ENCODE results near the gene SMC3.

SMC3 gene

DNA sequence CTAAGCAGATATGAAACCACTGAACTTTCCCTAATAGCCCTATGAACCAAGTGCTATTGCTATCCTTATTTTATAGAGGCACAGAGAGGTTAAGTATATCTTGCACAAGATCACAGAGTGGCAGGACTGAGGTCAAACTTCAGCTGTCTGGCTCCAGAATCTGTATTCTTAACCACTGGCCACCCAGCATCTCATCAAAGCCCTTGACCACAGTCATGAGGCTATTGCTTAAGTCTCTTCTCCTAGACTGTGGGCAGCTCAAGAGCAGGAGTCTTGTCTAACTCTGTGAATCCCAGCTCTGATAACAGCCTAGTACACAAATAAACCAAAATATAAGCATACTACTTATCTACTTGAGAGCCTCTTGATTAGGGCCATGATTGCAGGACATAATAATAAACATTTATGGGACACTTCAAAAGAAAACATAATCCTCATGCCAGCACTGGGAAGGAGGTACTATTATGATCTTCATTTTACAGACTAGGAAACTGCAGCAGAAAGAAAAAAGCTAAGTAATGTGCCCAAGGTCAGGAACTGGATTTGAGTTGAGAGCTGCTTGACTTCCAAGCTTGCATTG, 22.4 kb upstream of the SMC3 start:
- peak; percentile 56 for DNase-seq (ENCODE audit: low spot score)

DNA sequence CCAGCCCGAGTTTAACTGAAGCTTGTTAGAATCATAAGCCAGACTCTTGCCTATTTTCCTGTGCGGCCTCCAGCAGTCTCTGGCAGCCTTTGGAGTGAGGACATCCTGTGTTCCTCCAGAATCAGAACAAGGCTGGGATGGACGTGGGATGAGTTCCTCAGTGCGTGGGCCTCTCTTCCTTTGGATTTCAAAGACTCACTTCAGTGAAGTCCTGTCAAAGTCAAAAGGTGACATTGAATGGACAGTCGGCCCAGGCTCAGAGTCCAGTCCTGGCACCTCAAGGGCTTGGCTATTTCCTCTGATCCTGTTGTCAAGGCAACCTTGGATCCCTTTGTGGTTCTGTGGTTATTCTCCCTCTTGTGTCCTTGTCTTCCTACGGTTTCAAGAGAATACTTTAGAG, 21.4 kb upstream of the SMC3 start:
- DNase-seq (ENCODE audit: low spot score) = no peak

DNA sequence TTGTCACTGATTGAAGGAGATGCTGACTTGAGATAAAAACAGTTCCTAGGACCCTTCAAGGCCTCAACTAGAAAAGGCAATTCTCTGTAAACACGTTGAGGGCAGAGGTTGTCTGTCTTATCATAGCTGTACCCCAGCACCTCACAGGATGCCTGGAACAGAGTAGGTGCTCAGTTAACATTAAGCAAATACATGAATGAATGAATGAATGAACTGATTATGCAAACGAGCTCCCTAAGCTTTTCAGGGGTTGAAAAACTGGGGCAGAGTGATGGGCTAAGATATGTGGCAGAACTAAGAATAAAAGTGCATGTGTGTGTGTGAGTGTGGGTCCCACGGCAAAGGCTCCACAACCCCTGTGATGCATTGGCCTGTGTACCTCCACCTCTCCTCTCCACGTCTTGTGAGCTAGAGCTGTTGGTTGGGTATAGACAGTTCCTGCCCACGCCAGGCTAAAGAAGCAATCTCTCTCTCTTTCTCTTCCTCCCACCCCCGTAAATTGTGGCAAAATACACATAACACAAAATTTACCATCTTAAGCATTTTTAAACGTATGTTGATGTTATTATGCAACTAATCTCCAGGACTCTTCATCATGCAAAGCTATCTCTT, 20.9 kb upstream of the SMC3 start:
- no peak for DNase-seq (ENCODE audit: low spot score)

DNA sequence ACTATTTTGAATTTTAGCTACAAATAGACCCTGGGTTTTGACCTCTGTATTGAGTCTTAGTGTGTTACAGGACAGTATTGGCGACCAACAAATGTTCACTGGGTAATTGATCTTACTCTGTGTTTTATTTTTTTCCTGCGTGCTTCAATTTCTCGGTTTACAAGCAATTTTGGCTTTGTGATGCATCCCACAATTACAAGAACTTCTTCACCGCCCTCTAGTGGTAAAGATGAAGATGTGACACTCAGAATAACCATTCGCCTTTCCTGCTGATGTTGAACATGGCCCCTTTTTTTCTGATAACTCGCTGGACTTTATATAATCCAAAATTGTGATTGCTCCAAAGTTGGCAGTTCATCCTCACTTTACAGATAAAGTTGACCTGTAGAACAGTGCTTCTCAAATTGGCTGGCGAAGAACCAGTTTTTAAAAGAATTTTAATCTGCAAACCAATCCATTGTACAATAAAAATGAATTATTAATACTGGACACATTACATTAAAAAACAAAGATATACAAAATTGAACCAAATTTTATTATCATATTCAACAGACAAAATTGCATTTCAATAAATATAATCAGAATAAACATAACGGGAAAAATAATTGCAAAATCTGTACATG, 20.2 kb upstream of the SMC3 start:
- peak; percentile 81 for DNase-seq (ENCODE audit: low spot score)

DNA sequence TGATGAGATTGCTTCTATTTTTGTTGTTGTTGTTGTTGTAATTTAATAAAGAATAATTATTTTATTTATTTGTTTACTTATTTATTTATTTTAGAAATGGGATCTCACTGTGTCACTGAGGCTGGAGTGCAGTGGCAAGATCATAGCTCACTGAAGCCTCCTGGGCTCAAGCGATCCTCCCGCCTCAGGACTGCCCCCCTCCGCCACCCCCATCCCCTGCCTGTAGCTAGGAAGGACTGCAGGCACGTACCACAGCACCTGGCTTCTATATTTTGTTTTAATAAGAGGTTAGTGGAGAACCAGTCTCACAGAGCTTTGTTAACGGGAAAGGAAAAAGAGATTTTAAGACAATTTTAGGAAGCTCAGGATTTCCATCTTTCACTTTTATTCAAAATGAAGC, 19.5 kb upstream of the SMC3 start:
- DNase-seq (ENCODE audit: low spot score) = no peak

DNA sequence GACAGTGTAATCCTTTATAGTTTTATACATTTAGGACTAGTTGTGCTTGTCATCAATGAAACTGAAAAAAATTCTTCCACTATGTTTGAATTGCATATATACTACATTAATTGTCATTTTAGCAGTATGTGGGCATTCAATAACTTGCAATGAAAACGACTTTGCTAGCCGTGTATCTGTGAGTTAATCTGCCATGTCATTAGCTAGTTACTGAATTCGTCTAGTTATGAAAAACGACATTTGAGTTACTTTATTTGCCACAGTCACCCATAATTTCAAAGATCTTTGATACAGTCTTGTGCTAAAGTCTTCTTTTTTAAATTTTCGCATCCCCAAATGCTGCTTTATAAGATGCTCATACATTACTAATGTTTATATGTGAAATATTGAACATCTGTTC, 18.3 kb upstream of the SMC3 start:
- no peak for DNase-seq (ENCODE audit: low spot score)

DNA sequence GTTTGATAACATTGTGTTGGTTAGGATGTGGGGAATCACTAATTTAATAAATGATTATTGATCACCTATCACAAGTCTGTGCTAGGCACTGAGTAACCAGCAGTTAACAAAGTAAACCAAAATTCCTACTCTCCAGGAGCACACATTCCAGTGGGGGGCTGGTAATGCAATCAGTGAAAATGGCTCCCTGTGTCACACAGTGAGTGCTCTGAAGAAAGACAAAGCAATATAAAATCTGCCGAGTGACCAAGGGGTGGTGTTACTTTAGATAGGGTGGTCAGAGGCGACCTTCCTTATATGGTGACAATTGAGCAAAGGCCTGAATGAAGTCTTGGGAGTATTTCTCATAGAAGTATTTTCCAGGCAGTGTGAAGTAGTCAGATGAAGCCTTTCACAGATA, 13.6 kb upstream of the SMC3 start:
- DNase-seq (ENCODE audit: low spot score) = no peak

DNA sequence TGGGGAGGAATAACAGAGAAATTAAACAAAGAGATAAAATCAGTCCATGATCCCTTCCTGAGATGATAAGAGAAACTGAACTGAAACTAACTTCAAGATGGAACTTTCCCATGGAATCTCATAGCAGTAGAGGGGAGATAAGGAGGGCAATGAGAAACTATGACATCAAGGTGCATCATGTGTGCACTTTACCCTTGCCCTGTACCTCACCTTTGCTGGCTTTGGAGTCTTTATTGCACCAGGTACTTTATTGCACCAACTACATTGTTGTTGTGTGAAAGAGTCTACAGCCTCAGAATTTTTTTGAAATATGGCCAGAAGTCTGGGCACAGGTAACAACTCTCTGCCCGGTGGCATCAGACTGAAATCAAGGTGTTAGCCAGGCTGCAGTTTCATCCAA, 11.2 kb upstream of the SMC3 start:
- no peak for DNase-seq (ENCODE audit: low spot score)

DNA sequence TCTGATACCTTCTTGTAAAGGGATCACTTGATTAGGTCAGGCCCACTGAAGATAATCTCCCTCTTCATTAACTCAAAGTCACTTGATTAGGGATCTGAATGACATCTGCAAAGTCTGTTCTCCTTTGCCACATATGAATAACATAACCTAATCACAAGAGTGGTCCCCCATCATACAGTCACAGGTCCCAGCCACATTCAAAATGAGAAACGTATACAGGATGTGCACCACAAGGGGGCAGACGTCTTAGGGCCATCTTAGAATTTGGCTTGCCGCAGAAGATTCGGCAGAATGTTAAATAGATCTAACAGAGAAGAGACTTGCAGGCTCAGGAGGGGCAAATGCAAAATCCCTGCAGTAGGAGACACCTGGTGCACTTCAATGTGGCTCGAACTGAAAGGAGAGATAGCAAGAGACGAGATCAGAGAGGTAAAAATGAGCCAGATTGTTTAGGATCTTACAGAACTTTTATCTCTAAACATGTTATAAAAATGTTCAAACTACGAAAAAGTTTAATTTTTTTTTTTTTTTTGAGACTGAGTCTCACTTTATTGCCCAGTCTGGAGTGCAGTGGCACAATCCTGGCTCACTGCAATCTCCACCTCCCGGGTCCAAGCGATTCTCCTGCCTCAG, 10.4 kb upstream of the SMC3 start:
- peak; percentile 41 for DNase-seq (ENCODE audit: low spot score)

DNA sequence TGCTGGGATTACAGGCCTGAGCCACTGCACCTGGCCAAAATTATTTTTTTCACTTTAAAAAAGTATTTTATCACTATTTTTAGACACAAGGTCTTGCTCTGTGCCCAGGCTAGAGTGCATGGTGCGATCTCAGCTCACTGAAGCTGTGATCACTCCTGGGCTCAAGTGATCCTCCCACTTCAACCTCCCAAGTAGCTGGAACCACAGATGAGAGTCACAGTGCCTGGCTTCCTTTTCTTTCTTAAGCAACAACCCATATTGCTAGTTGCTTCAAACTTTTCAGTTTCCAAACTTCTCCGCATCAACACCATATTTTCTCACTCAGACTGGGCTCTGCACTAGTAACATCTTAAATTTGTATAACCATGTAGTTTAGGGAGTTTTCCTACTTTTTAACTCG, 9.5 kb upstream of the SMC3 start:
- DNase-seq (ENCODE audit: low spot score) = no peak

DNA sequence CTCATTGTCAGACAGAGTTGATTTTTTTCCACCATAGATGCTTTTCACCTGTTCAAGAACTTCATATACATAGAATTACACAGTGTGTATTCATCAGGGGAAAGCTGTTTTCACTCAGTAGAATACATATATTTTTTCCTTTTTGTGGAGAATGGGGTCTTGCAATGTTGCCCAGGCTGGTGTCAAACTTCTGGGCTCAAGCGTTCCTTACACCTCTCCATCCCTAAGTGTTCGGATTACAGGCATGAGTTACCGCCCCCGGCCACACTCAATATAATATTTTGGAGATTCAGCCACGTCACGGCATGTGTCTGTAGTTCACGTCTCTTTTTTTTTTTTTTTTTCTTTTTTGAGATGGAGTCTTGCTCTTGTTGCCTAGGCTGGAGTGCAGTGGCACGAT, 7.5 kb upstream of the SMC3 start:
- DNase-seq (ENCODE audit: low spot score) = no peak

DNA sequence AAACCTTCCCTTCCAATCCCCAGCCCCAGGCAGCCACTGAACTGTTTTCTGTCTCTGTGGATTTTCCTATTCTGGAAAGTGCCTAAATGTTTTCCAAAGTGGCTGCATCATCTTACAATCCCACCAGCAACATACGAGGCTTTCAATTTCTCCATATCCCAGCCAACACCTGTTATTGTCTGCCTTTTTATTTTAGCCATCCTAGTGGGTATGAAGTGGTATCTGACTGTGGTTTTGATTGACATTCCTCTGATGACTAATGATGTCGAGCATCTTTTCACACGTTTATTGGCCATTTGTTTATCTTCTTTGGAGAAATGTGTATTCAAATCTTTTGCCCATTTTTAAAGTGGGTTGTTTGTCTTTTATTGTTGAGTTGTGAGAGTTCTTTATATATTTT, 6.2 kb upstream of the SMC3 start:
- DNase-seq (ENCODE audit: low spot score) = no peak

DNA sequence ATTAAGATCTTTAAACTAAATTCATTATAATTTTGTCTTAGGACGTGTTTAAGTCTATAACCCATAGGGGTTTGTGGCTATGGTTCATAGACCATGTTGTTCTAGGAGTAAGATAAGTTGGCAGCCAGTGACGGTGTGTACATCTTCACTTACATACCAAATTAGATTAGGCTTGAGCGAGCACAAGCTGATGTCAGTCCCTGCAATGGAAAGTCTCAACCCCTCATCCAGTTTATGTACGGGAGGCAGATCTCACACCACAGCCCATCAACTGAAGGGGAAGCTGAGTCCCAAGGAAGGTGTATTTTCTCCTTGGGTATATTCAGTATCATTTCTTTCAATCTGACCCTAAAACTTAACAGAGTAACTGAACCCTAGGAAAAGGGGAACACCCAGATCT, 5.1 kb upstream of the SMC3 start:
- no peak for DNase-seq (ENCODE audit: low spot score)

DNA sequence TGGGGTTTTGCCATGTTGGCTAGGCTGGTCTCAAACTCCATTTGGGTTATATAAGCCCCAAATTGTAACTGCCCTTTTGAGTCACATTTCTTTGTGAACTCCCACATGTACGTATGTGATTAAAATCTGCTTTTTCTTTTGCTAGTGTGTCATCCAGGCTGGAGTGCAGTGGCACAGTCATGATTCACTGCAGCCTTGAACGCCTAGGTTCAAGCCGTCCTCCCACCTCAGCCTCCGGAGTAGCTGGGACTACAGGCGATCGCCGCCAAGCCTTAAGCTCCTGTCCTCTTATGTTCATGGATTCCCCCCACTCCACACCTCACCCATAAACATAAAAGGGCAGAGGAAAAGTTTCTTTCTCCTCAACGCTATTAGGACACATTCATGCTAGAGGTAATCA, 4.4 kb upstream of the SMC3 start:
- no peak for DNase-seq (ENCODE audit: low spot score)

DNA sequence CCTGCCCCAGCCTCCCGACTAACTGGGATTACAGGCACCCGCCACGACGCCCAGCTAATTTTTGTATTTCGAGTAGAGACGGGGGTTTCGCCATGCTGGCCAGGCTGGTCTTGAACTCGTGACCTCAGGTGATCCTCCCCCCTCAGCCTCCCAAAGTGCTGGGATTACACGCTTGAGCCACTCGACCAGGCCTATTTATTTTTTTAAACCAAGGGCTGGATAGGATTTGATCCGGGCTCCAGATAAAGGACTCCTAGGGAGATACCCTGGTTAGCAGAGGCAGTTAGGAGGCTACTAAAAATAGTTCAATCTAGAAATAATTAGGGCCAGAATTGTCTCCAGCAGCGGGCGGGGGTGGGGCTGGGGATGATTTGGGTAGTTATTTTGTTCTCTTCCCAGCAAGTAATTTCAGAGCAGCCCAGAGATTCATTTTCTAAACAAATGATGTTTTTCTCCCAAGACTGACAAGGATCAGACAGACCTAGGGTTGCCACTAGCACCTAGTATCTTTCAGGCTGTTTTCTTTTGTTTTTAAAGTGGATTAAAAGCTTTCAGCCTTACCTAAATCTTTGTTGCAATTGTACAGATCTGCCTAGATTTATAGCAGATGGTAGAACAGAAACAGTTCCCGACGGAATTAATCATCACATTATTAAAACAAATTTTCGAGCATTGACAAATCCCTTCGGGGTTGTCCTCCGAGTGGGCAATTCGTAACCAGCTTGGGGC, 859 bp upstream of the SMC3 start:
- peak; percentile 21 for DNase-seq (ENCODE audit: low spot score)

DNA sequence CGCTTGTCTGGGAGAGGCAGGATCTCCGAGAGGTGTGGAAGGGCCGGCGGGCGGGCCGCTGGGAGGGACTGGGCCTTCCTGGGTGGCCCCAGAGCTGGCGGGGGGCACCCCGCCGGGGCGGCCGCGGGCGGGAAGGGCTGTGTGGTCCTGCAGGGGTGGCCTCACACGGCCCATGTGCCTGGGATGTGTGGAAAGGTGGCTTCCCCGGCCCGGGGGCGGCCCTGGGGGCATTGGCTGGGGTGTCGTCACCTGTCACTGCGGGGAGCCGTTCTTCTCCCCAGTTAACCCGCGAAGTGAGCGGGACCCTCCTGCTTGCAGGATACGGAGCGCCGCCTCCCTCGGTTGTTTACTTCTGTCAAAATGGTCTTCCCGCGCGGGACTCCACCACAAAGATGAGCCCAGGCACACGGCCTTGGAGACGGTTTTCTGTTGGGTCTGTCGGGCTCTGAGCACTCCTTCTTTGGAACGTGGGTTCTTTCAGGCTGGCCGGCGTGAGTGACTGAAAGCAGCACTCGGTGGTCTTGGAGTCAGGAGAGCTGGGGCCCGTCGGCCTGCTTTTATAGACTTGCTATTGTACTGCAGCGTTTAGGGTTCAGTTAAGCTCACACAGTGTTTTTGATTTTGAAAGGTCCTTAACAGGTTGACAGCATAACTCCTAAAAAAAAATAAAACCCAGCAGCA, 700 bp downstream of the SMC3 start:
- peak; percentile 42 for DNase-seq (ENCODE audit: low spot score)

DNA sequence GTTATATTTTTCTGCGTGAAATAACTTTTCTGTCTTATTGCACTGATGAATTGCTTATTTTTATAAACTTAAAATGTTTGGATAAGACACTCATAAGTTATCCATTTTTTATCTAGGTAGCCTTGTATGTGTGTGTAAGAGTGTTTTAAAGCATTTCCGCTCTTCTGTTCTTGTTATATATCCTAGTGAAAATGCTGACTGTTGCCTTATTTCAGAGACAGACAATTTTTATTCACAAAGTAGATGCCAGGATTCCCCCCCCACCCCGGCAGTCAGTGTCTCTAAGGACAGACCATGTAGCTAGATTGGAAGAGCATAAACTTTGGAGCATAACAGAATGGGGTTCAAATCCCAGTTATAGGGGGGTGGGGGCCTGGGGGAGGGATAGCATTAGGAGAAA, 1.6 kb downstream of the SMC3 start:
- DNase-seq (ENCODE audit: low spot score) = no peak

DNA sequence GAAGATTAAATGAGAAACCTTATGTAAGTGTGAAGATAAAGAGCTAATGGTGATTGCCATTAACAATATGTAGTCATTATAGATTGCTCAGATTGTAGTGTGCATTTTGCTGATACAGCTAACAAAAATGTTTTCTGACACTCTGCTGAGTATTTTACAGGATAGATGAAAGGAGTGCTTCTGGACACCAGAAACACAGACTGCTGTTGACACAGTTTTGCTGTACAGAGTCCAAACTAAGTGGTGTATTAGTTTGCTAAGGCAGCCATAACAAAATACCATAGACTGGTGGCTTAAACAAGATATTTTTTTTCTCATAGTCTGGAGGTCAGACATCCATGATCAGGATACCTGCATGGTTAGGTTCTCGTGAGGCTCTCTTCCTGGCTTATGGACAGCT, 2.2 kb downstream of the SMC3 start:
- DNase-seq (ENCODE audit: low spot score) = no peak

DNA sequence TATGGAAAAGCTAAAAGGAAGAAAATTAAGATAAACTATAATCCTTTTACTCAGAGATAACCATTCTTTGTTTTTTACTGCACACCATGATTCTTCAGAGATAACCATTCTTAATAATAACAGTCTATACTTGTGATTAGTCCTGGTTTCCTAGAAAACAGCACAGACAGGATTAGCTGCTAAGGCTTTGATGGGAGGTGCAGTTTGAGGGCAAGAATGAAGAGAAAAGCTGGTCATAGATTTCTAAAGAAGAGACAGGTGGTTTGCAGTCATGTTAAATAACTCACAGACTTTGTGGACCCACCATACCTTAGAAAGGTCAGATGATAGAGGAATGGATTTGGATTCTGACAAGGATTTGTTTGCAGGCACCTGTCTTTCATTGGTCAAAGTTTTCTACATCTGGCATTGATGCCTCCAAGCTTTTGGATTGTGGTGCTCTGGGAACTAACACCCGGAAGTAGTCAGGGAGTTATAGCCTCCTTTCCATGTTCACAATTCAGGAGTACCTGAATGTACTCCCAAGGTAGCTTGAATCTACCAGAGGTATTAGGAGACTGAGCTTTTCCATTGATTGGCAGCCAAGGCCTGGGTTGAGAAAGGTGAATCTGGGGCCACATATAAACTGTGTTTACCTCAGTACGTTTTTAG, 3.7 kb downstream of the SMC3 start:
- no peak for DNase-seq (ENCODE audit: low spot score)

DNA sequence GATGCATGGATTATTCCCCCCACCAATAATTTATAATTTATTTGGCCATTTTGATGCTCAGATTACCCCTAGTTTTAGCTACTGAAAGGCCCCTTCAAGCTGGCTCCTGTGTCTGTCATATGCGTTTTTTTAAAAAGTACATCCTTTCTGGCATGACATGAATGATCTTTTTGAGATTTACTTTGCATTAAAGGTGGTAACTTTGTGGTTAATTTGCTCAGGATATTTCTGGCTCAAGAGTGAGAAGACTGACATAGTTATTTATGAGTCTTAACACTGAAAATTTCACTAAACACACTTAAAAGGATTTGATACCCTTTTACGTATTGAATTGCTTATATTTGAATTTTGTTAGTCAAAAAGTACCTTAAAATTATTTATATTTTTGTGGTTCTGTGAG, 5.4 kb downstream of the SMC3 start:
- DNase-seq (ENCODE audit: low spot score) = no peak

DNA sequence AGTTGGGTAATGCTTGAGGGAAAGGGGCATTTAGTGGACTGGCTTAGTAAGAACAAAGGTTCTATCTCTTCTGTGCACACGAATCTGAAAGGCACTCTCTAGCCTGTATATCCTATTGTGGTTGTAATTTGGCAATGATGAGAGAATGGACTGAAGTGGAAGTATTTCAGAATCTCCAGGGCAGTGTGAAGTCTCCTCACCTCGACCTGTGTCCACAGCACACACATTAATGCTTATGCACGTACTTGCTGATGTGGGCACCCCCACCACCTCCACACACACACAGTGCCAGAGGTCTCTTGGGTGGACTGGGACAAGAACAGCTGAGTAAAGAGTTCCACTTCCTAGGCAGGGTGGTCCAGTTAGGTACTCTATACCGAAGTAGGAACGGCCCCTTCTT, 6.9 kb downstream of the SMC3 start:
- DNase-seq (ENCODE audit: low spot score) = no peak

DNA sequence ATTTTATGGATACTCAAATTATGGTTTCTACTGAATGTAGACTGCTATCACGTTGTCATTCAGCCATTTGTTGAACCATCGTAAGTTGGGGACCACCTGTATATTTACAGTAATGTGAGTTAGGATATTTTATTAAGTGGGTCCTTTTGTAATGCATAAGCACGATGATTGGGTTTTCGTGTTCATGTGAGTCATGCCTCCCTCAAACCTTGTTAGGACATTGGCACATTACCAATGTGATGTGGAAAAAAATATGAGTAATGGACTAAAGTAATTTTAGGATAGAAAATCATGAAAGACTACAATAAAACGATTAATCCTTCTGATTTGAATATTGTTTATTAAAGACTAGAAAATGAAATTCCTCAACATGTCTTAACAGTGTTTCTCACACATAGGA, 8.7 kb downstream of the SMC3 start:
- peak; percentile 45 for DNase-seq (ENCODE audit: low spot score)

All from GM03348 (cell line).